ENCODE data around the gene MXD4. TPM values are rescaled to one million over a fixed set of nuclear protein-coding genes. Genes with fewer than 3 reads are reported as not detected.

MXD4 gene
- total RNA-seq, 1 donor from 2014 or later = 92.3 TPM

DNA sequence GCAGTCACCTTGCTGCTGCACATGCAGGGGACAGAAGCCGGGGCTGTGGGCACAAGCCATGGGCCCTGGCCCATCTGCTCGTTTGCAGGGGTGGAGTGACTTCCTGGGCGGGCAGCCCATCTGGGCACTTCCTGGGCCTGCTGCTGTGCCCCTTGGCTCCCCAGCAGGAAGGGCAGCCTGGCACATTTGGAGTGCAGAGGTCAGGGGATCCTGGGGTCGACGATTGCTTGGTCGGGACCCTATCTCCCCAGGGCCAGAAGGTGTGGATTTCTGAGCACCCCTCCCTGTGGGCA is 10.9 kb upstream of the MXD4 start:
- H3K9me3 ChIP-seq (ENCODE audit: insufficient read depth, low read depth, low read length) = no peaks in the 10 kb centered on the region
- H3K4me3 ChIP-seq (ENCODE audit: insufficient read depth, low read depth, low read length) = no peak overlapping the region
- TF ChIP-seq, protein P1, sequence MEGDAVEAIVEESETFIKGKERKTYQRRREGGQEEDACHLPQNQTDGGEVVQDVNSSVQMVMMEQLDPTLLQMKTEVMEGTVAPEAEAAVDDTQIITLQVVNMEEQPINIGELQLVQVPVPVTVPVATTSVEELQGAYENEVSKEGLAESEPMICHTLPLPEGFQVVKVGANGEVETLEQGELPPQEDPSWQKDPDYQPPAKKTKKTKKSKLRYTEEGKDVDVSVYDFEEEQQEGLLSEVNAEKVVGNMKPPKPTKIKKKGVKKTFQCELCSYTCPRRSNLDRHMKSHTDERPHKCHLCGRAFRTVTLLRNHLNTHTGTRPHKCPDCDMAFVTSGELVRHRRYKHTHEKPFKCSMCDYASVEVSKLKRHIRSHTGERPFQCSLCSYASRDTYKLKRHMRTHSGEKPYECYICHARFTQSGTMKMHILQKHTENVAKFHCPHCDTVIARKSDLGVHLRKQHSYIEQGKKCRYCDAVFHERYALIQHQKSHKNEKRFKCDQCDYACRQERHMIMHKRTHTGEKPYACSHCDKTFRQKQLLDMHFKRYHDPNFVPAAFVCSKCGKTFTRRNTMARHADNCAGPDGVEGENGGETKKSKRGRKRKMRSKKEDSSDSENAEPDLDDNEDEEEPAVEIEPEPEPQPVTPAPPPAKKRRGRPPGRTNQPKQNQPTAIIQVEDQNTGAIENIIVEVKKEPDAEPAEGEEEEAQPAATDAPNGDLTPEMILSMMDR (IDR thresholded peaks at IDR 0.05; ENCODE audit: insufficient read depth, low read depth, low read length) = no peak
- no peak for TF ChIP-seq EZH2 (IDR thresholded peaks at IDR 0.05; ENCODE audit: insufficient read depth, low read length)
- H3K27ac ChIP-seq (ENCODE audit: low read depth, low read length) = no peak overlapping the region
- H3K36me3 ChIP-seq (ENCODE audit: insufficient read depth, low read length) = no peaks in the 10 kb centered on the region
- no peaks in the 10 kb centered on the region for H3K79me2 ChIP-seq (ENCODE audit: insufficient read depth, low read length)
- H4K20me1 ChIP-seq (ENCODE audit: insufficient read depth, low read length) = no peaks in the 10 kb centered on the region
- no peak overlapping the region for H2AFZ ChIP-seq (ENCODE audit: low read depth, low read length)
- peaks cover 42% of the 10 kb centered on the region for H3K27me3 Mint-ChIP-seq (ENCODE audit: low read depth, unreplicated experiment)
- DNase-seq (ENCODE audit: low read depth) (no peak), FAIRE-seq (no peak)
- H3K4me2 ChIP-seq (ENCODE audit: low read length) = no peak overlapping the region
- H3K27me3 ChIP-seq (ENCODE audit: insufficient read depth, low read length) = no peaks in the 10 kb centered on the region
- H3K4me3 Mint-ChIP-seq (ENCODE audit: unreplicated experiment) = no peak overlapping the region
- no peak overlapping the region for H3K9ac ChIP-seq (ENCODE audit: low read length)
- no peak overlapping the region for H3K27ac Mint-ChIP-seq (ENCODE audit: unreplicated experiment)
- no peaks in the 10 kb centered on the region for H3K4me1 ChIP-seq (ENCODE audit: insufficient read depth, low read length)
- H3K4me1 Mint-ChIP-seq (ENCODE audit: low read depth, unreplicated experiment) = peaks cover 8% of the 10 kb centered on the region
- H3K36me3 Mint-ChIP-seq (ENCODE audit: low read depth, unreplicated experiment) = no peaks in the 10 kb centered on the region
- no peaks in the 10 kb centered on the region for H3K9me3 Mint-ChIP-seq (ENCODE audit: unreplicated experiment)

DNA sequence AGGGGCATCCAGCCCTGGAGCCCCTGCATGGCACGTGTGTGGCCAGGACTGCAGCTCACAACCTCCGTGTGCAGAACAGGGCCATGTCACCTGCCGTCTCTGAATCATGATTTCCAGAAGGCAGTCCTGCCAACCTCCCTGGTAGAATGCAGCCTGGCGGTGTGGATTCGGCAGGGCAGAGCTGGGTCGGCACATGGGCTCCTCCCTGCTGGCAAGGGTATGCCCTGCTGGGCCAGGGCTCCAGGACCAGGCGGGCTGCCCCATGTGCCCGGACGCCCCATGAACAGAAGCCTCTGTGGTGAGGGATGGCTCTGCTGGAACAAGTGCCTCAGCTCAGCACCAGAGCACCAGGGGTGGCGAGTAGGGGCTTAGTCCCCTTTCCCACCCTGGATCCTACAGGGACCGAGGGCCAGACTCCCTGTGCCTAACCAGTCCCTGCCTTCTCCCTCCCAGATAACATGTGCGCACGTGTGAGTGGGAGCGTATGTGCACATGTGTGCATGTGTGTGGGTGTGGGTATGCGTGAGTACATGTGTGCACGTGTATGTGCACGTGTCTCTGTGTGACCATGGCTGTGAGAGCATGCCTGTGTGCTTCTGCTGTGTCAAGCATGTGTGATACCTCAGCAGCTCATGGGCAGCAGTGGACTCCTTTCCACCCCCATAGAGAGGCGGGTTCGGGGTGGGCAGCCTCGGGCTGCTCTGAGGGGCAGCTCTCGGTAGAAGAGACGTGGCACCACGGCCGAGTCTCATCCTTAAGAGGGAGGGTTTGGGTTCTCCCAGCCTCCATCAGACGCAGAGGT is 10.3 kb upstream of the MXD4 start:
- H4K20me1 ChIP-seq (ENCODE audit: insufficient read depth, low read length) = no peaks in the 10 kb centered on the region
- no peak overlapping the region for H2AFZ ChIP-seq (ENCODE audit: low read depth, low read length)
- no peaks in the 10 kb centered on the region for H3K79me2 ChIP-seq (ENCODE audit: insufficient read depth, low read length)
- Mint-ChIP-seq H3K27ac (ENCODE audit: unreplicated experiment) (no peak overlapping the region), H3K4me1 (ENCODE audit: low read depth, unreplicated experiment) (peaks cover 8% of the 10 kb centered on the region), H3K36me3 (ENCODE audit: low read depth, unreplicated experiment) (no peaks in the 10 kb centered on the region), H3K9me3 (ENCODE audit: unreplicated experiment) (no peaks in the 10 kb centered on the region), H3K4me3 (ENCODE audit: unreplicated experiment) (no peak overlapping the region), H3K27me3 (ENCODE audit: low read depth, unreplicated experiment) (peaks cover 42% of the 10 kb centered on the region)
- no peaks in the 10 kb centered on the region for H3K9me3 ChIP-seq (ENCODE audit: insufficient read depth, low read depth, low read length)
- no peak overlapping the region for H3K4me3 ChIP-seq (ENCODE audit: insufficient read depth, low read depth, low read length)
- no peaks in the 10 kb centered on the region for H3K4me1 ChIP-seq (ENCODE audit: insufficient read depth, low read length)
- H3K27ac ChIP-seq (ENCODE audit: low read depth, low read length) = no peak overlapping the region
- H3K27me3 ChIP-seq (ENCODE audit: insufficient read depth, low read length) = no peaks in the 10 kb centered on the region
- DNase-seq (ENCODE audit: low read depth) (no peak), FAIRE-seq (no peak)
- TF ChIP-seq, protein P1 (IDR thresholded peaks at IDR 0.05; ENCODE audit: insufficient read depth, low read depth, low read length) = no peak
- no peak for TF ChIP-seq EZH2 (IDR thresholded peaks at IDR 0.05; ENCODE audit: insufficient read depth, low read length)
- no peaks in the 10 kb centered on the region for H3K36me3 ChIP-seq (ENCODE audit: insufficient read depth, low read length)
- H3K9ac ChIP-seq (ENCODE audit: low read length) = no peak overlapping the region
- no peak overlapping the region for H3K4me2 ChIP-seq (ENCODE audit: low read length)

DNA sequence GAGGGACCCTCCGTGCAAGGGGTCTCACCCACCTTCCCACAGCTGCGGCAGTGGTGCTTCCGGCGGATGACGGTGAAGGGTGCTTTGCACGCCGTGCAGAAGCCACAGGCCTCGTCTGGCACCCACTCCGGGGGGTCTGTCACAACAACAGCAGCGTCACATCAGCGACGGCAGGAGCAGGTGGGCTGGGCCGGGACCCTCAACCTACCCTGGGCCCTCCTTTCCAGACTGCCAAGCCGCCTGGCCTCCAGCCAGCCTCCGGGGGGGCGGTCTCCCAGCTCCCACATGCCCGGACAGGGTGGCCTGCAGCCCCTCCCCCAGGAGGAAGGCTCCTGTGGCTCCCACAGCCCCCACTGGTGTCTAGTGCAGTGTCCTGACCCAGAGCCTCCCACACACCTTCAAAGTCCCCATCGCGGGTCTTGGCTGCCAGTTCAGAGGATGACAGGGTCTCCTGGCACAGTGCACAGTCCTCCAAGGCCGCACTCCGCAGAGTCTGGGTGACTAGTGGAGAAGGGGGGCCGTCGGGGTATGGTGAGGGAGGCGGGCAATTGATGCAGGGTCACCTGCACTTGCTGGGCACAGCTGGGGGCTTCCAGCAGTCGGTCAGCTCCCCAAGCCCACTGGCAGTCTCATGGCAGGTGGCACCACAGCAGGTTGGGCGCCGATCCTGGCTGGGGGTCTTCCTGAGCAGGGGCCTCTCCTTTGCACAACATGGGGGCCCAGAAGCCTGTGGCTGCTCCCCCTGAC is 9.5 kb upstream of the MXD4 start:
- no peaks in the 10 kb centered on the region for H3K9me3 ChIP-seq (ENCODE audit: insufficient read depth, low read depth, low read length)
- H2AFZ ChIP-seq (ENCODE audit: low read depth, low read length) = no peak overlapping the region
- no peak for TF ChIP-seq EZH2 (IDR thresholded peaks at IDR 0.05; ENCODE audit: insufficient read depth, low read length)
- TF ChIP-seq, protein P1 (IDR thresholded peaks at IDR 0.05; ENCODE audit: insufficient read depth, low read depth, low read length) = no peak
- no peak overlapping the region for H3K9ac ChIP-seq (ENCODE audit: low read length)
- Mint-ChIP-seq H3K27me3 (ENCODE audit: low read depth, unreplicated experiment) (peaks cover 42% of the 10 kb centered on the region), H3K36me3 (ENCODE audit: low read depth, unreplicated experiment) (no peaks in the 10 kb centered on the region), H3K9me3 (ENCODE audit: unreplicated experiment) (no peaks in the 10 kb centered on the region), H3K27ac (ENCODE audit: unreplicated experiment) (no peak overlapping the region), H3K4me1 (ENCODE audit: low read depth, unreplicated experiment) (peaks cover 8% of the 10 kb centered on the region), H3K4me3 (ENCODE audit: unreplicated experiment) (no peak overlapping the region)
- no peaks in the 10 kb centered on the region for H3K36me3 ChIP-seq (ENCODE audit: insufficient read depth, low read length)
- H3K27me3 ChIP-seq (ENCODE audit: insufficient read depth, low read length) = no peaks in the 10 kb centered on the region
- H4K20me1 ChIP-seq (ENCODE audit: insufficient read depth, low read length) = no peaks in the 10 kb centered on the region
- DNase-seq (ENCODE audit: low read depth) (no peak), FAIRE-seq (no peak)
- no peaks in the 10 kb centered on the region for H3K79me2 ChIP-seq (ENCODE audit: insufficient read depth, low read length)
- H3K4me2 ChIP-seq (ENCODE audit: low read length) = no peak overlapping the region
- no peak overlapping the region for H3K27ac ChIP-seq (ENCODE audit: low read depth, low read length)
- no peaks in the 10 kb centered on the region for H3K4me1 ChIP-seq (ENCODE audit: insufficient read depth, low read length)
- H3K4me3 ChIP-seq (ENCODE audit: insufficient read depth, low read depth, low read length) = no peak overlapping the region

Measured in astrocyte (in vitro differentiated cells and primary cell).